ENCODE measurements around the gene PHACTR3.

DNA sequence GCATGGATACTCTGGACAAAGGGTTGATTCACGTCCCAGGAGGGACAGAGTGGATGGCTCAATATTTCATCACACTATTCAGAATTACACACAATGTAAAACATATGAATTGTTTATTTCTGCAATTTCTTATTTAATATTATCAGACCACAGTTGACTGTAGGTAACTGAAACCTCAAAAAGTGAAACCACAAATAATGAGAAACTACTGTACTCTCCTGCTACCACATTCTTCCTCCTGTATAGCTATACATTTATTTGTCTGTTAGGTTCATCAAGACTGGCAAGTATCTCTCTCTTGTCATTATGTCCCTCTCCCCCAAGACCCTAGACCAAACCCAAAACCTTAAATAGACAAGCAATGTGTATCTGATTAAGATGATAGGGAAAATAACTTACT is 269.1 kb downstream of the PHACTR3 start:
- TF ChIP-seq, protein P1, sequence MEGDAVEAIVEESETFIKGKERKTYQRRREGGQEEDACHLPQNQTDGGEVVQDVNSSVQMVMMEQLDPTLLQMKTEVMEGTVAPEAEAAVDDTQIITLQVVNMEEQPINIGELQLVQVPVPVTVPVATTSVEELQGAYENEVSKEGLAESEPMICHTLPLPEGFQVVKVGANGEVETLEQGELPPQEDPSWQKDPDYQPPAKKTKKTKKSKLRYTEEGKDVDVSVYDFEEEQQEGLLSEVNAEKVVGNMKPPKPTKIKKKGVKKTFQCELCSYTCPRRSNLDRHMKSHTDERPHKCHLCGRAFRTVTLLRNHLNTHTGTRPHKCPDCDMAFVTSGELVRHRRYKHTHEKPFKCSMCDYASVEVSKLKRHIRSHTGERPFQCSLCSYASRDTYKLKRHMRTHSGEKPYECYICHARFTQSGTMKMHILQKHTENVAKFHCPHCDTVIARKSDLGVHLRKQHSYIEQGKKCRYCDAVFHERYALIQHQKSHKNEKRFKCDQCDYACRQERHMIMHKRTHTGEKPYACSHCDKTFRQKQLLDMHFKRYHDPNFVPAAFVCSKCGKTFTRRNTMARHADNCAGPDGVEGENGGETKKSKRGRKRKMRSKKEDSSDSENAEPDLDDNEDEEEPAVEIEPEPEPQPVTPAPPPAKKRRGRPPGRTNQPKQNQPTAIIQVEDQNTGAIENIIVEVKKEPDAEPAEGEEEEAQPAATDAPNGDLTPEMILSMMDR (IDR thresholded peaks at IDR 0.05): no peak
- no peak for TF ChIP-seq POLR2A (IDR thresholded peaks at IDR 0.05; ENCODE audit: low read length)
- TF ChIP-seq, protein P2, sequence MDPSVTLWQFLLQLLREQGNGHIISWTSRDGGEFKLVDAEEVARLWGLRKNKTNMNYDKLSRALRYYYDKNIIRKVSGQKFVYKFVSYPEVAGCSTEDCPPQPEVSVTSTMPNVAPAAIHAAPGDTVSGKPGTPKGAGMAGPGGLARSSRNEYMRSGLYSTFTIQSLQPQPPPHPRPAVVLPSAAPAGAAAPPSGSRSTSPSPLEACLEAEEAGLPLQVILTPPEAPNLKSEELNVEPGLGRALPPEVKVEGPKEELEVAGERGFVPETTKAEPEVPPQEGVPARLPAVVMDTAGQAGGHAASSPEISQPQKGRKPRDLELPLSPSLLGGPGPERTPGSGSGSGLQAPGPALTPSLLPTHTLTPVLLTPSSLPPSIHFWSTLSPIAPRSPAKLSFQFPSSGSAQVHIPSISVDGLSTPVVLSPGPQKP (IDR thresholded peaks at IDR 0.05; ENCODE audit: low read depth, low read length): no peak
- no peak for TF ChIP-seq PBX3 (IDR thresholded peaks at IDR 0.05)
- no peak for TF ChIP-seq MYC (IDR thresholded peaks at IDR 0.05; ENCODE audit: borderline replicate concordance, low read length)
- no peak for TF ChIP-seq RAD21 (conservative IDR thresholded peaks at IDR 0.05 in 1 of 2, IDR thresholded peaks at IDR 0.05 in 1 of 2)
- no peak for TF ChIP-seq MAX (IDR thresholded peaks at IDR 0.05)
- TF ChIP-seq CHD2 (IDR thresholded peaks at IDR 0.05; ENCODE audit: low read length, partially characterized antibody): no peak
- no peak for TF ChIP-seq SREBF2 (IDR thresholded peaks at IDR 0.05)
- TF ChIP-seq TP53 (CRISPR knock-in tag; IDR thresholded peaks at IDR 0.05): no peak
- TF ChIP-seq ZFP36 (IDR thresholded peaks at IDR 0.05; ENCODE audit: borderline replicate concordance, partially characterized antibody): no peak

Measured in A549 (cell line).